Measurements from ENCODE around the gene SLC40A1. TPM values are rescaled to one million over a fixed set of nuclear protein-coding genes. Genes with fewer than 3 reads are reported as not detected.

SLC40A1 gene
- total RNA-seq, 1 experiment from 2014 or later = 7.9 TPM

DNA sequence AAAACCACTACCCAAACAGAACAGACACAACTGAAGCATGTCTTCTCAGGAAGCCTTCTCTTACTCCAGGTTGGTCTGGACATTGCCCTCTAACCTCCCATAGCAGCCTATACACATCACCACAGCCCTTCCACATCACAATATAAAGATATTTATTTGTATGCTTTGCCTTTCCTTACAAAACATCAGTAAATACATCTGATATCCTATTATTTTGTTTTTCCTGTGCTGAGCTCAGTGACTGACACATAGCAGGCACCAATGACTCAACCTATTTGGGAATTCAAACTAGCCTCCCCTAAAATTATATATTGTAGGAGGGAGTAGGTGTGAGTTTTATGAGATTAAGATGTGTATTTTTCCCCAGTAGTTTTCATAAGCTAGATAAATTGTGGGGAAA, 28.8 kb downstream of the SLC40A1 start:
- no peak for DNase-seq (ENCODE audit: low read depth)
- in situ Hi-C loops (cut with HindIII; ENCODE audit: low pct_unique_long_range_greater_than_20kb, low sequenced_read_pairs) = no loop called here

DNA sequence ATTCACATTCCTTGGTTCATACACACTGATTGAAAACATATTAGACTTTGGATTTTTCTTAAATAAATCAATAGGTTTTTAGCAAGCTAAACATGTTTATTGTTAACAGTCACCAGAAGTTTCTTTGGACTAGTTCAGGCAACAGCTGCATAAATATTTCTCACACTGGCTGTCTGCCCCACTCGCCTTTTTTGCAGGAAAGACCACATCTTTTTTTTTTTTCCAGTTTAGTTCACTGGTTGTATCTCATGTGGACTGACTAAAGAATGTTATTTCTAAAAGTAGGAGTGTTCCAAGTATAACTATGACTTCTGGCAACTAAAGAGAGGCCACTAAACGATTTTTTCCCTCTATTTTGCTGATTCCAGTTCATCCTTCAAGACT, 31.1 kb downstream of the SLC40A1 start:
- no peak for DNase-seq (ENCODE audit: low read depth)
- in situ Hi-C loops (cut with HindIII; ENCODE audit: low pct_unique_long_range_greater_than_20kb, low sequenced_read_pairs) = no loop called here

DNA sequence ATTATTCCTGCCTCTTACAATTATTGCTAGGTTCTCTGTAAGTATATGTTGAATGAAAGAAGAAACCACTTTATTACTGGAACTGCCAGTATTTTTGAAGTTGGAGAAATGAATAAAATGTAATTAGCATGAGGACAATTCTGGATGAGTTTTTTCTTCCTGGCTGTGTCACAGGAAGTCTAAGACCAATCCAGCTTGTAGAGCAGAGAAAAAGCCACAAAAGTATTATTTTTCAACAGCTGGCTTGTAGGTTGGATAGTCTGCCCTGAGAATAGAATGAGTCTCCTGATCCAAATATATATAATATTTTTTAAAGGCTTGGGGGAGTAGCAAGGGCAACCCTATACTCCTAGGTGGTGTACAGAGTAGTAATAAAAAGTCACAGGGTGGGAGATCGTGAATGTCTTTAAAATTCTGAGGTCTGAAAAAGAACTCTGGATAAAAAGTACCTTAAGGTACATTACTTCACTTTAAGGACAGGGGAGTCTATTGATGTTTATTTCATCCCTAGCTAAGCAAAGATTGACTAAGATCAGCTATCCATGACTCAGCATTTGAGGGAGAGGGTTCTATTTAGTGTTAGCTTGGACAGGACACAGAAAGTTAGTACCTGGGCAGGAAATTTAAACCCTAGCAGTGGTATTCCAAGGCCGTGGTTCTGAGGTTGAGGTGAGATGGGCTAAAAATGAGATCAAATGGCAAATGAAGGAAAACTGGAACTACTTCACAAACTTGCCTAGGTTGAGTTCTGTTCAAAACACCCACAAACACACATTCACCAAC, 31.7 kb downstream of the SLC40A1 start:
- in situ Hi-C loops (cut with HindIII; ENCODE audit: low pct_unique_long_range_greater_than_20kb, low sequenced_read_pairs) = no loop called here
- DNase-seq (ENCODE audit: low read depth) = no peak

DNA sequence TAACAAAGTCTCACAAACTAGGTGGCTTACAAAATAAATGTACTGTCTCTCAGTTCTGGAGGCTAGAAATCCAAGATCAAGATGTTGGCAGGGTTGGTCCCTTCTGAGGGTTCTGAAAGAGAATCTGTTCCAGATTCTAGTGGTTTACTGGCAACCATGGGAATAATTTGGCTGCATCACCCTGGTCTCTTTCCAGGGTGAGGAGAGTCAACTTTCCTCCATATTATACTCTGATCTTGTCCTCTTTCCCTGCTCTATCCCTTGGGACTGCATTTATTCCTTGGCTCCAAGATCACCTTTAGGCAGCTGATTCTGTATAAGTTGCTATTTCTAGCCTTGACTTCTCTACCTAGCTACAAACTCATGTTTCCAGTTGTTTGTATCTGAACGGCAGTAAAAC, 35.2 kb downstream of the SLC40A1 start:
- DNase-seq (ENCODE audit: low read depth) = no peak
- in situ Hi-C loops (cut with HindIII; ENCODE audit: low pct_unique_long_range_greater_than_20kb, low sequenced_read_pairs) = no loop called here

DNA sequence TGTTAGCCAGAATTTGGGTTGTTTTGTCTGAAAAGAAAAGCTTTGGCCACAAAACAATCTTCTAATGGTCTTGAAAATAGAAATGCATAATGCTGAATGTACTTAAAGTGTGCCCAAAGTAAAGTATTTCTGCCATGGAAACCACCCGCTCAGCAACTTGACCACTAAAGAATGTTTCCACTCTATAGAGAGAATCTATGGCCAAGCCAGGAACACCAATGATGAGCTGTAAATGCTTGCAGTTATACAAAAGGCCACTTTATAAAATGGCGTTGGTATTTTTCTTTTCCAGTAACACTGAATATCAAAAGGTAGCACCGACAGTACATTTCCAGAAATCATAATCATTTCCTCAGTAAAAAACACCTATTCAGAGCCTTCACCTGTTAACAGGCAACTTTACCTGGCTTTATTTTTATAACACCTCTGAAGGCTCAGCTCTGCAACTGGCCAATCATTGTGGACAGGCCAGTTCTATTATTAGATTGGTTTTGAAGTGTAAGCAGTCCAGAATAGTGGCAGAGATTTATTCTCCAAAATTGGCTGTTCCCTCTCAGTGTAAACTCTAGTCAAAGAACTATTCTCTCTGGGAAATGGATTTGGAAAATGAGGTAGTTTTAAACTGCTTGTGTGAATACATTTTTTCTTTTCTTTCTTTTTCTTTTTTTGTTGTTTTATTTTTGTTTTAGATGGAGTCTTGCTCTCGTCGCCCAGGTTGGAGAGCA, 36.1 kb downstream of the SLC40A1 start:
- in situ Hi-C loops (cut with HindIII; ENCODE audit: low pct_unique_long_range_greater_than_20kb, low sequenced_read_pairs) = no loop called here
- DNase-seq (ENCODE audit: low read depth) = no peak

DNA sequence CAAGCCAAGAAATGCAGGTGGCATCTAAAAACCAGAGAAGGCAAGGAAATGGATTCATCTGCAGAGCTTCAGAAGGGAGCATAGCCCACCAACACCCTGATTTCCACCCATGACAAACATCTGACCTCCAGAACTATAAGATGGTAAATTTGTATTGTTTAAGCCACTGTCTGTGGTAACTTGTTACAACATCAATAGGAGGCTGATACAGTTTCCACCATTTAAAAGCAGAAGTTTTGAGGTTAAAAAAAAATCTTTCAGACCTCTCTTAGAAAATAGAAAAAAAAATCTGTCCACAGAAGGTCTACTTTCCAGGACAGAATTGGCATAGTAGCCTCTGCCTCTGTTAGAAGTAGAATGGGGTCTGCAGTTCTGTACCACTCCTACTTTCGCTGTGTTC, 37.2 kb downstream of the SLC40A1 start:
- in situ Hi-C loops (cut with HindIII; ENCODE audit: low pct_unique_long_range_greater_than_20kb, low sequenced_read_pairs) = no loop called here
- DNase-seq (ENCODE audit: low read depth) = no peak

DNA sequence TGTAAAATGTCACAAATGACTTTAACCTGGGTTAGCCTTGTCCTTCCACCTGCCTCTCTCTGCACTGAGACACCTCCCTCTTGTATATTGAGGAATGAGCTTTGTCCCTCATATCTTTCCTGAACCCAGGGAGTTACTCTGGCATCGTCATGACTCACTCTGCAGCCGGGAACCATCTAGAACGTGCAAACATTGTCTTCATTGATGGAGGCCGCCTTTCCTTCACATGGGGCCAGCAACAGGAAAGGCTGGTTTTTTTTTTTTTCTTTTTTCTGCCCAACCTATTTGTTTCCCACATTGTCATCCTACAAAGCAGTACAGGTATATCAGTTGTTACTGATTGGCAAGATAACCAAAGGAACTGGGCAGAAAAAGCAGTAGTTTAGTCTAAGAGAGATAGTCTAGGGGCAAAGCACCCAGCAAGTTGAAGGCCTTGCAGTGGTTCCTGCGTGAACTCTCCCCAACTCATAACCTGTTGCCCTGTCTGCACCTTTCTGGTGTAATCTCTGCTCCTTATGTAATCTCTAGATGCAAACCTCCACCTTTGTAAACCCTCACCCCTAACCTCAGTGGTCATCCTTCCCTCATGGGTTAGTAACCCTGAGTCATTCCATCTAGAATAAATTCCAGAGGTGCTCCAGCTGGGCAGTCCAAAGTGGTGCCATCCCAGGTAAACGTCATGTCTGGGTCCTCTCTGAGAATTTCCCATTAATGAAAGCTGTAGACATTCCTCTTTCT, 38.3 kb downstream of the SLC40A1 start:
- in situ Hi-C loops (cut with HindIII; ENCODE audit: low pct_unique_long_range_greater_than_20kb, low sequenced_read_pairs) = no loop called here

DNA sequence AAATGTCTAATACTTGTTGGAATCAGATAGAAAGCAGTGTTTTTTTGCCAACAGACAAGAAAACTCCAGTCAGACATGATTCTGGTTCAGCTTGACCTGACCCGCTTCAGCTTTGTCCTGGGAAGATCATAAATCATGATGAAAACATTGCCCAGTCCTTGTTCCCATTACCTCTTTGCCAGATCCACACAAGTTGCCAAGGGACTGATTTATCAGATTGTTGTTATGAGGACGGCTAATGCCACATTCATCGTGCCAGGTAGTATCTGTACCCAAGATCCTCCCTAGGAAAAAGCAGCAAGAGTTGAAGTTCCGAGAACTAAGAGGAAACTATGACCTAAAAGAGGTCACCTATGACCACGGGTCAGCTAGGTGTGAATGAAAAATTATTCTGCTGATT, 39.0 kb downstream of the SLC40A1 start:
- in situ Hi-C loops (cut with HindIII; ENCODE audit: low pct_unique_long_range_greater_than_20kb, low sequenced_read_pairs) = no loop called here
- DNase-seq (ENCODE audit: low read depth) = no peak

More for the DNA sequence above, 38.3 kb downstream of the SLC40A1 start:
- no peak for DNase-seq (ENCODE audit: low read depth)

DNA sequence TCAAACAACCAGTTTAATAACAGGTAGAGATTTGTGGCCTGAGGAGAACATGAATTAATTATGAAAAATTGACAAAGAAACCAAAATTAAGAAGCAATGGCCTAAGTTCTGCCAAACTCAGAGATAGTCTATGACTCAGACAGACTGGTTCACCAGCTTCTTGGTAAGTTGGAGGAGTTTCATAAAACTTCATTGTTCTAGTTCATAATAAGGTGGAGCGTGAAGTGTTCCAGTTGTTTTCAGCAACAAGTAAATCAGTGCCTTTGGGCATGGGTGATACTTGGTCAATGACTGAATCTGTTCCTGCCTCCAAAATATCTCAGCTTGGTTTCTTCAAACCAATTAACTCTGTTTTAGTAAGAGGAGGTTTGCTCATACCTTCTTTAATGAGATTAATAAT, 40.0 kb downstream of the SLC40A1 start:
- in situ Hi-C loops (cut with HindIII; ENCODE audit: low pct_unique_long_range_greater_than_20kb, low sequenced_read_pairs) = no loop called here
- no peak for DNase-seq (ENCODE audit: low read depth)

DNA sequence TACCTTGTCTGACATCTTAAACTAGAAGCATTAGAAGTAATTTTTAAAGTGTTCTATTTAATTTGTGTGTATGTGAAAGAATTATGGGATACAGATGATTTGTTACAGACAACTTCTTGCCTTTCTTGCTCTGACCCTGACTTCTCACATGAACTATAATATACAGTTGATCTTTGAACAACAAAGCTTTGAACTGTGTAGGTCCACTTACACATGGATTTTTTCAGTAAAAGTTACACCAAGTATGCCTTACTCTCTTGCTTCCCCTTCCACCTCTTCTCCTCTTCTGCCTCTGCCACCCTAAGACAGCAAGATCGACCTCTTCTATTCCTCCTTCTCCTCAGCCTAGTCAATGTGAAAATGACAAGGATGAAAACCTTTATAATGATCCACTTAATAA, 42.2 kb downstream of the SLC40A1 start:
- DNase-seq (ENCODE audit: low read depth) = no peak
- in situ Hi-C loops (cut with HindIII; ENCODE audit: low pct_unique_long_range_greater_than_20kb, low sequenced_read_pairs) = no loop called here

DNA sequence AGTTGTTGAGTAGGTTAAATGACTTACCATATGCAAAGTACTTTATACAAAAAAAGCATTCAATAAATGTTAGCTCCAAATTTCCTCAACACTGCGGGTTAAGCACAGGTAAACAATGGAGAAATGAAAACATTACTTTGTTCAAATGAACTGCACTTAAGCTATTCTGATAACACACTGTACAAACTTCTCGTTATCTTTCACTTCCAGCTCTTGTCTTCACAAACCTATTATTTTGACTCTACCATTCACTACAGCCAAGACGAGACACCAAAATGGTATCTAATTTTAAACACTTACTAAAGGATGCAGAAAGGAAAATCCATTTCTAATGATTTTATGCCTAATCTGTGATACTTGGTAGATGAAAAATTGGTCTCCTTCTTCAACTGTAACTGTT, 43.8 kb downstream of the SLC40A1 start:
- in situ Hi-C loops (cut with HindIII; ENCODE audit: low pct_unique_long_range_greater_than_20kb, low sequenced_read_pairs) = no loop called here
- DNase-seq (ENCODE audit: low read depth) = no peak

DNA sequence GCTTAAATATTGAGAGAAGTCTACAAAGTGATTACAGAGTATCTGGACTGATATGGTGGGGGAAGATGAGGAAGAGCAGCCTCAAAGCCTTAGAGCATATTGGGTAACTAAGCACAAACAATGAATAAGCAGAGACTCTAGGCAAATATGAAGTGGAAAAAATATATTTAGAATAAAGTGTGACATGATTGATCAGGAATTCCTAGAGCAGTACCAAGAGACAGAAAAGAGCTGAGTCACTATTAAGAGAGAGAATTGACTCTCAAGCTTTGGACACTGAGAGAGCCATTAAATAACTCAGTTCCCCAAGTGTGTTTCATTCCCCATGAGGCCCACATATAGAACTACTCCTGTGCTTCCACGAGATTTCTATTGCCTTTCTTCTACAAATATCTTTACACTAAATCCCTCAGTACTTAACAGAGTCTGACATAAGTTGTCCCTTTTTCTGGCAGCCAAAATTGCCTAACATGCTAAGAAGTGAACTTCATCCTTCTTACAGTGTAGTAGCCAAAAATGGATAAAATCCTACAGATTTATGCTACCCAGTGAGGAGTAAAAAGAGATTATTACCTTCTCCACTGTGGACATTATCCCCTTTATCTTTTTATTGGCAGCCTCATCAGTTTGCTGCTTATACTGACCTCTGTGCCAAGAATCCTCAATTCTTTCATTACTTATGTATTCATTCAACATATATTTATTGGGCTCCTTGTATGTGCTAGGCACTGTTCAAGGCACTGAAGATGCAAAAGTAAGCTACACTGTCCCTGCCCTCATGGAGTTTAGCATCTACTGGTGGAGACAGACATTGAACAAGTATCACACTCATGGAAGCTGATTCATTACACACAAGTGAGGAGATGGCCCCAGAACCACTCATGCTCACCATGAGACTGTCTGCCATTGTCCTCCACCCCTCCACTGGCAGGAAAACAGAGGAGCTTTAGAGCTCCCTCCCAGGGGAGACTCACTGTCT, 45.4 kb downstream of the SLC40A1 start:
- in situ Hi-C loops (cut with HindIII; ENCODE audit: low pct_unique_long_range_greater_than_20kb, low sequenced_read_pairs) = no loop called here
- DNase-seq (ENCODE audit: low read depth) = no peak

DNA sequence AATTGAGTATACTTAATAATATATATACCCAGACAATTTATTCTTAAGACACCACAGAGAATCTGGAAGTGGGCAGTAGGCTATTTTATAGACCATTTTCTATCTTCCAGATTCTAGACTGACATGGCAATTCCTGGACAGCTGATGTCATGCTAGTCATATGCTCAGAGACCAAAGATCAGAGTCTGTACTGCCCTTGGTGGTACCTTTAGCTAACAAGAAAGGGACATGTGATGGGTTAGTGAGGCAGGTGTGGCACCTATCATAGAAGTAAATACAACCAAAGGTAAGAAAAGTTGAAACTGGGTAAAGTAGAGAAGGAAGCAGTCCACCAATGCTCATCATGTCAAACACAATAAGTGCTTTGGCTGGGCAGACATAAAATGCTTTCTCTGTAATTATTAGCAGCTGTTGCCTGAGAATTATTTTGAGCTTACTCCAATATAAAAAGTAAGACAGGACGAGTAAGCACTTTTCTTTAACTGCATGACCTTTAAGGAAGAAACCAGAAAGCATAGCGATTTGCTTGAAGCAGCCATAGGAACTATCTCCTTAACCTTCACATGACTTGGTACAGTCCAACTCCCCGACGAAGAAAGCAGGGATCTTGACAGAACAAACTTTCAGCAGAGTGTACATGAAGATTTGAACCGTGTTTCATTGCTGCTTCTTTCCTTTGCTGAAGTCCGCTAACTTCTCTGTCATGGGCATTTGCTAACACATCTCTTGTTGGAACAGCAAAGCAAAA, 47.1 kb downstream of the SLC40A1 start:
- no peak for DNase-seq (ENCODE audit: low read depth)
- in situ Hi-C loops (cut with HindIII; ENCODE audit: low pct_unique_long_range_greater_than_20kb, low sequenced_read_pairs) = no loop called here

DNA sequence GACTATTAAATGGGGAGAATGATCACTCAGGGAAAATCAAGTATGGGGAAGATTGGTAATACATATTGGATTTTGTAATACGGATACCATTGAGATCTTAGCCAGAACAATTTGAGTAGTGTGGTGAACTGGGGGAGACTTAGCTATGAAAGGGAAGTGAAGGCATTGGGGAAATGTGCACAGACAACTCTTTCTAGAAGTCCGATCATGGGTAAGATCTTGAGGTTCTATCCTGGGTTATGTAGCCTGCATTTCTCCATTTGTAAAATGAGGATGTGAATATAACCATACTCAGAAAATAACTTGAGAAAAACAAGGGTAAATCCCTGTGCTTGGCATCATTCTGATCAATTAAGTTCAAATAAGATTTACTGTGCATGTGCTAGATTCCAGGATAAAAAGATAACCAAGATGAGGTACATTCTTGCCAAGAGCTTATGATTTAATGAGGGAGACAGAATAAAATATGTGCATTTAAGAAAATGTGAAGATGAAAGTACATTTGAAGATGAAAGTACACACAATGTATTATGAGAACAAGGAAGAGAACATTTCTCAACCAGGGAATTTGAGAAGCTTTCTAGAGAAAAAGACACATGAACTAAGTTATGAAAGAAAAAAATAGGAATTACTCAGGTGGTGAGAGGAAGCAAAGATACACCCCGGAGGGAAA, 49.5 kb downstream of the SLC40A1 start:
- in situ Hi-C loops (cut with HindIII; ENCODE audit: low pct_unique_long_range_greater_than_20kb, low sequenced_read_pairs) = no loop called here
- no peak for DNase-seq (ENCODE audit: low read depth)

DNA sequence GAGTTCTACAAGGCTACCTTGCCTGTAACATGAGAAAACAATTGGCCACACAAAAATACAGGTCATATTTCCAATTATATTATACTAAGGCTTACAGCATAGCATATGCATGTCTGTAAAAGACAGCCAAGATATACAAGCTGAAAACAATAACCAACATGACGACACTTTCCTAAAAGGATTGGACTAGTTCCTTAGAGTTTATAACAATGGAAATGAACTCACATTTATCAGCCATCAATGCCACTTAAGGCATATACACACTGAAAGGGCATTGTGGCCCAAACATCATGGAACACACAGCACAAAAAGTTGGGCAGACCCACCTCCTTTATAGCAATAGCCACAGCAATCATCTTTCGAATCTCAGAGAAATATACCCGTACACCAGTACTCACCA, 52.0 kb downstream of the SLC40A1 start:
- DNase-seq (ENCODE audit: low read depth) = no peak
- in situ Hi-C loops (cut with HindIII; ENCODE audit: low pct_unique_long_range_greater_than_20kb, low sequenced_read_pairs) = no loop called here

DNA sequence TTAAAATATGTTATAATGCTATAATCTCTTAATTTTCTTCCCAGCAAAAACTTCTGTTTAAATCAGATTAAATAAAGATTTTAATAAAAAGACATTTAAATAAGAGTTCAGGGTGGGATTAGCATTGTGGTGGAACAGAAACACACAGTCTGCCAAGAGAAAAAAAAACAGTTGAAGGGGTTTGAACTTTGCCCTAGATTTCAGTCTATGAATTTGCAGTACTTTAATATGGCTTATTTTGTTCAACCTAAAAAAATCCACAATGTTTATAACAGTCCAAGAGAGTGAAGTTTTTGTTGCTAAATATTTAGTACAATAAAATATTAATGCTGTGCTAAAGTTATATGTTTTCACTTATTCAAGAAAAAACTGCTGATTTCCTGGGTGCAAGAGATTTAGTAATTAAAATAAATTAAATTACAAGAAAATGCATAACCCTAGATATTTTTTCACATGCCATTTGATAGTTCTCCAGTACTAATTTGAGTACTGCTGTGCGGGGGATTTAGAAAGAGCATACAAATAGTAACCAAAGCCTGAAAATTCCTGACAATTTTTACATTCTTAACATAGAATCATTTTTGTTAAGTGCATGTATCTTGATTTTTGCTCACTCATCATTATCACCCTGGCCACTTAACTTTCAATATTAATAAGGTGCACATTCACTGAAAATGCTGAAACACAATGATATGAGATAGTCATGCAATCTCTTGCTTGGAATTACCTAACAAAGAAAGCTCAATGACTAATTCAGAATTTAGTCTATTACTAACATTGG, 52.6 kb downstream of the SLC40A1 start:
- DNase-seq (ENCODE audit: low read depth) = no peak
- in situ Hi-C loops (cut with HindIII; ENCODE audit: low pct_unique_long_range_greater_than_20kb, low sequenced_read_pairs) = no loop called here

Measured in Caki2 (cell line).